Measurements from ENCODE around the gene ANO1.

ANO1 gene

GRCh38 chr11:70116386-70117065 lies 38.4 kb downstream of the ANO1 start:
- no peaks in the 10 kb centered on the region for H3F3A ChIP-seq (ENCODE audit: insufficient read depth)
- no peaks in the 10 kb centered on the region for H3K9me3 ChIP-seq (ENCODE audit: insufficient read depth, low read length)
- H3K9ac ChIP-seq (ENCODE audit: low read length): no peak overlapping the region
- no peak overlapping the region for H3K4me3 ChIP-seq (ENCODE audit: insufficient read depth, low read length, poor library complexity, severe bottlenecking)
- no peaks in the 10 kb centered on the region for H3K9me2 ChIP-seq (replicated peaks; ENCODE audit: insufficient read depth, low read length)
- H3K79me2 ChIP-seq (ENCODE audit: insufficient read depth, low read length): no peaks in the 10 kb centered on the region
- no peaks in the 10 kb centered on the region for H3K36me3 ChIP-seq (ENCODE audit: low read length)
- H3K27me3 ChIP-seq (ENCODE audit: low read length): no peaks in the 10 kb centered on the region
- H2AFZ ChIP-seq (ENCODE audit: low read depth, low read length, severe bottlenecking): no peak overlapping the region
- no peaks in the 10 kb centered on the region for H4K20me1 ChIP-seq (ENCODE audit: low read depth, low read length)
- H3K27ac ChIP-seq (ENCODE audit: low read depth, low read length): no peak overlapping the region
- H3K4me2 ChIP-seq (ENCODE audit: low read depth, low read length, poor library complexity, severe bottlenecking): no peak overlapping the region
- no peak for TF ChIP-seq EZH2phosphoT487 (conservative IDR thresholded peaks at IDR 0.05; ENCODE audit: low read length)
- TF ChIP-seq CTCF (IDR thresholded peaks at IDR 0.05; ENCODE audit: insufficient read depth, low read length, poor library complexity, severe bottlenecking): no peak

GRCh38 chr11:70117567-70118145 lies 39.5 kb downstream of the ANO1 start:
- no peak overlapping the region for H3K9ac ChIP-seq (ENCODE audit: low read length)
- no peak overlapping the region for H3K27ac ChIP-seq (ENCODE audit: low read depth, low read length)
- H2AFZ ChIP-seq (ENCODE audit: low read depth, low read length, severe bottlenecking): no peak overlapping the region
- H3K4me2 ChIP-seq (ENCODE audit: low read depth, low read length, poor library complexity, severe bottlenecking): no peak overlapping the region
- H3K36me3 ChIP-seq (ENCODE audit: low read length): no peaks in the 10 kb centered on the region
- TF ChIP-seq CTCF (IDR thresholded peaks at IDR 0.05; ENCODE audit: insufficient read depth, low read length, poor library complexity, severe bottlenecking) (no peak), EZH2phosphoT487 (conservative IDR thresholded peaks at IDR 0.05; ENCODE audit: low read length) (no peak)
- no peaks in the 10 kb centered on the region for H3F3A ChIP-seq (ENCODE audit: insufficient read depth)
- H4K20me1 ChIP-seq (ENCODE audit: low read depth, low read length): no peaks in the 10 kb centered on the region
- no peaks in the 10 kb centered on the region for H3K9me3 ChIP-seq (ENCODE audit: insufficient read depth, low read length)
- H3K4me3 ChIP-seq (ENCODE audit: insufficient read depth, low read length, poor library complexity, severe bottlenecking): no peak overlapping the region
- no peaks in the 10 kb centered on the region for H3K79me2 ChIP-seq (ENCODE audit: insufficient read depth, low read length)
- H3K9me2 ChIP-seq (replicated peaks; ENCODE audit: insufficient read depth, low read length): no peaks in the 10 kb centered on the region
- H3K27me3 ChIP-seq (ENCODE audit: low read length): no peaks in the 10 kb centered on the region

- H3K9ac ChIP-seq (ENCODE audit: low read length): no peak overlapping the region
- H3K27ac ChIP-seq (ENCODE audit: low read depth, low read length): no peak overlapping the region
- no peak overlapping the region for H3K4me2 ChIP-seq (ENCODE audit: low read depth, low read length, poor library complexity, severe bottlenecking)
- H3K36me3 ChIP-seq (ENCODE audit: low read length): no peaks in the 10 kb centered on the region
- no peaks in the 10 kb centered on the region for H3K79me2 ChIP-seq (ENCODE audit: insufficient read depth, low read length)
- H3K9me2 ChIP-seq (replicated peaks; ENCODE audit: insufficient read depth, low read length): no peaks in the 10 kb centered on the region
- H2AFZ ChIP-seq (ENCODE audit: low read depth, low read length, severe bottlenecking): no peak overlapping the region
- no peaks in the 10 kb centered on the region for H4K20me1 ChIP-seq (ENCODE audit: low read depth, low read length)
- no peaks in the 10 kb centered on the region for H3K27me3 ChIP-seq (ENCODE audit: low read length)
- H3F3A ChIP-seq (ENCODE audit: insufficient read depth): no peaks in the 10 kb centered on the region
- H3K4me3 ChIP-seq (ENCODE audit: insufficient read depth, low read length, poor library complexity, severe bottlenecking): no peak overlapping the region
- no peak for TF ChIP-seq EZH2phosphoT487 (conservative IDR thresholded peaks at IDR 0.05; ENCODE audit: low read length)
- no peak for TF ChIP-seq CTCF (IDR thresholded peaks at IDR 0.05; ENCODE audit: insufficient read depth, low read length, poor library complexity, severe bottlenecking)
- no peaks in the 10 kb centered on the region for H3K9me3 ChIP-seq (ENCODE audit: insufficient read depth, low read length)
Observed at GRCh38 chr11:70118642-70119041, 40.5 kb downstream of the ANO1 start.

Data from SU-DHL-6 (cell line).